RWPE2 (cell line): ENCODE data around the gene PROC.

Source experiments
- ATAC-seq: fragments of 200-7000 bp; cut with Tn5 transposase; 3 replicates; pipeline ENCODE4 v1.9.1; 2021; ENCODE audit warnings: low read depth
- DNase-seq: peaks from one replicate; pipeline ENCODE4 v3.0.0-alpha.2; 2020; ENCODE audit warnings: low spot score
- H3K27ac ChIP-seq: fragments of 450-650 bp; 2 replicates; pipeline ENCODE4 v1.5.1; 2017; ENCODE audit warnings: mild to moderate bottlenecking; ENCODE audit not compliant: poor library complexity, severe bottlenecking
- H3K27me3 ChIP-seq: fragments of 250-450 bp; sonication (Bioruptor Pico); 2 replicates; pipeline ENCODE4 v1.5.1; 2021; ENCODE audit warnings: mild to moderate bottlenecking, moderate library complexity; ENCODE audit not compliant: insufficient read depth, poor library complexity, severe bottlenecking
- H3K36me3 ChIP-seq: fragments of 250-450 bp; sonication (Bioruptor Pico); 2 replicates; pipeline ENCODE4 v1.5.1; 2020; ENCODE audit warnings: low read depth, mild to moderate bottlenecking, moderate library complexity
- H3K4me1 ChIP-seq: fragments of 250-450 bp; sonication (Bioruptor Pico); 2 replicates; pipeline ENCODE4 v1.5.1; 2021; ENCODE audit warnings: mild to moderate bottlenecking, moderate library complexity; ENCODE audit not compliant: insufficient read depth, poor library complexity, severe bottlenecking
- H3K4me3 ChIP-seq: fragments of 250-450 bp; sonication (Bioruptor Pico); 2 replicates; pipeline ENCODE4 v1.5.1; 2021; ENCODE audit warnings: mild to moderate bottlenecking, moderate library complexity; ENCODE audit not compliant: severe bottlenecking
- H3K9me3 ChIP-seq: fragments of 250-450 bp; sonication (Bioruptor Pico); 2 replicates; pipeline ENCODE4 v1.5.1; 2021; ENCODE audit warnings: mild to moderate bottlenecking, moderate library complexity; ENCODE audit not compliant: severe bottlenecking
- TF ChIP-seq, protein P1 (sequence below): fragments of 450-650 bp; IDR thresholded peaks from one replicate; pipeline ENCODE4 v1.5.1; 2017; ENCODE audit warnings: mild to moderate bottlenecking, moderate library complexity; ENCODE audit not compliant: poor library complexity, severe bottlenecking

PROC gene

DNA sequence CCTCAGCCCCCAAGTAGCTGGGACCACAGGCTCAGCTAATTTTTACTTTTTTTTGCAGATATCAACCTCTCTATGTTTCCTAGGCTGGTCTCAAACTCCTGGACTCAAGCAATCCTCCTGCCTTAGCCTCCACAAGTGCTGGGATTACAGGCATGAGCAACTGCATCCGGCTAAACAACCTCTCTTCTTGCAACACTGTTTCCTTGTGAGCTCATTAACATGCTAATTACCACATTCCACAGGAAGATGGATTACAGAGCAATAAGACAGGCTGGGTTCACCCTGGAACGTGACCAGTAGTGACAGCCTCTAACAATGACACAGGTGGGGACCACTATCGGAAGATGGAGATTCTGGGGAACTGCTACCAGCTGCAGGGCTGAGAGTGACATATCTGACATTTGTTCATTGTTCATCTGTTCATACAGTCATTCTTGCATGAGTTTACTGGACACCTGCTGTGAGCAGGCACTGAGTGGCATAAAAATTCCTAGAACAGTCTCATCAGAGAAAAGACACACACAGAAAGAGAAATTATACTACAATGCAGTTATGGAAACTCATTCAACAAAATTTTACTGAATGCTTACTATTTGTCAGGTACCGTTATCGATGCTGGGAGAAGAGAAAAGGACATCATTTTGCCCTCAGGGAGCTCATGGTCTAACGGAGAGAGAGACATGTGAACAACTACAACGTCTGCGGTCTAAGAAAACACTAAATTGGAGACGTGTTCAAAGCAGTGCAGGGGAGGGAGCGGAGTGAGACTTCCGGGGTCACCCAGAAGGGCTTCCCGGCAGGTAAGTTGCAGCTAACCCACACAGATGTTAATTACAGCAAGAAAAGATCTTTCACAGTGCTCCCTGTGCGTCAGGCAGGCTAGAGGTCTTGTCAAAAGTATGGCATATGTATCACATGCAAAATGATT is 37.6 kb downstream of the PROC start:
- TF ChIP-seq, protein P1, sequence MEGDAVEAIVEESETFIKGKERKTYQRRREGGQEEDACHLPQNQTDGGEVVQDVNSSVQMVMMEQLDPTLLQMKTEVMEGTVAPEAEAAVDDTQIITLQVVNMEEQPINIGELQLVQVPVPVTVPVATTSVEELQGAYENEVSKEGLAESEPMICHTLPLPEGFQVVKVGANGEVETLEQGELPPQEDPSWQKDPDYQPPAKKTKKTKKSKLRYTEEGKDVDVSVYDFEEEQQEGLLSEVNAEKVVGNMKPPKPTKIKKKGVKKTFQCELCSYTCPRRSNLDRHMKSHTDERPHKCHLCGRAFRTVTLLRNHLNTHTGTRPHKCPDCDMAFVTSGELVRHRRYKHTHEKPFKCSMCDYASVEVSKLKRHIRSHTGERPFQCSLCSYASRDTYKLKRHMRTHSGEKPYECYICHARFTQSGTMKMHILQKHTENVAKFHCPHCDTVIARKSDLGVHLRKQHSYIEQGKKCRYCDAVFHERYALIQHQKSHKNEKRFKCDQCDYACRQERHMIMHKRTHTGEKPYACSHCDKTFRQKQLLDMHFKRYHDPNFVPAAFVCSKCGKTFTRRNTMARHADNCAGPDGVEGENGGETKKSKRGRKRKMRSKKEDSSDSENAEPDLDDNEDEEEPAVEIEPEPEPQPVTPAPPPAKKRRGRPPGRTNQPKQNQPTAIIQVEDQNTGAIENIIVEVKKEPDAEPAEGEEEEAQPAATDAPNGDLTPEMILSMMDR: no peak
- Histone ChIP-seq H3K4me3 (no peak overlapping the region), H3K36me3 (no peaks in the 10 kb centered on the region), H3K4me1 (no peaks in the 10 kb centered on the region), H3K9me3 (no peaks in the 10 kb centered on the region), H3K27ac (no peak overlapping the region), H3K27me3 (no peaks in the 10 kb centered on the region)
- no peak for DNase-seq
- no peak for ATAC-seq

DNA sequence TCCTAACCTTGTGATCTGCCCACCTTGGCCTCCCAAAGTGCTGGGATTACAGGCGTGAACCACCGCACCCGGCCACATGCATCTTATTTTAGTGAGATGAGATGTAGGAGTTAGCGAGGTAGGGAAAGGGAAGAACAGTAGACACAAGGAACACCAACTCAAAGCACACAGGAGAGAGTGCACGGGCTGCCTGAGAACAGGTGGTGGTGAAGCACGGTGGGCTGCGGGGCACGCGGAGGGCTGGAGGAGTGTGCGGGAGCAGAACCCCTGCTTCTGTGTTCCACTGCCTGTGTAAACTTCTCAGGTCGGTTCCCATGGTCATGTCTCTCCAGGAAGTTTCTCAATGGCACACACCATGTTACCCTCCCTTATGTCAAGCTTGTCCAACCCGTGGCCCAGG is 38.7 kb downstream of the PROC start:
- ATAC-seq: no peak
- Histone ChIP-seq H3K9me3 (no peaks in the 10 kb centered on the region), H3K36me3 (no peaks in the 10 kb centered on the region), H3K27ac (no peak overlapping the region), H3K4me3 (no peak overlapping the region), H3K27me3 (no peaks in the 10 kb centered on the region), H3K4me1 (no peaks in the 10 kb centered on the region)
- TF ChIP-seq, protein P1: no peak
- DNase-seq: no peak

DNA sequence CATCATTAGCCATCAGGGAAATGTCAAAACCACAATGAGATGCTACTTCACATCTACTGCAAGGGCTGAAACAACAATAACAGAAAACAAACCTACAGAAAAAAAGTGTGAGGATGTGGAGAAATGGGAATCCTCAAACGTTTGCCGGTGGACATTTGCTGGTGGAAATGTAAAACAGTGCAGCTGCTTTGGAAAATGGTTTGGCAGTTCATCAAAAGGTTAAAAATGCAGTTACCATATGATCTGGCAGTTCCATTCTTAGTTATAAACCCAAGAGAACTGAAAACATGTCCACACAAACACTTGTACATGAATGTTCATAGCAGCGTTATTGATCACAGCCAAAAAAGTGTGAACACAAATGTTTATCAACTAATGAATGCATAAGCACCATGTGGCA is 44.2 kb downstream of the PROC start:
- Histone ChIP-seq H3K9me3 (no peaks in the 10 kb centered on the region), H3K36me3 (no peaks in the 10 kb centered on the region), H3K4me3 (no peak overlapping the region), H3K27ac (no peak overlapping the region), H3K27me3 (no peaks in the 10 kb centered on the region), H3K4me1 (no peaks in the 10 kb centered on the region)
- no peak for ATAC-seq
- TF ChIP-seq, protein P1: no peak
- no peak for DNase-seq

DNA sequence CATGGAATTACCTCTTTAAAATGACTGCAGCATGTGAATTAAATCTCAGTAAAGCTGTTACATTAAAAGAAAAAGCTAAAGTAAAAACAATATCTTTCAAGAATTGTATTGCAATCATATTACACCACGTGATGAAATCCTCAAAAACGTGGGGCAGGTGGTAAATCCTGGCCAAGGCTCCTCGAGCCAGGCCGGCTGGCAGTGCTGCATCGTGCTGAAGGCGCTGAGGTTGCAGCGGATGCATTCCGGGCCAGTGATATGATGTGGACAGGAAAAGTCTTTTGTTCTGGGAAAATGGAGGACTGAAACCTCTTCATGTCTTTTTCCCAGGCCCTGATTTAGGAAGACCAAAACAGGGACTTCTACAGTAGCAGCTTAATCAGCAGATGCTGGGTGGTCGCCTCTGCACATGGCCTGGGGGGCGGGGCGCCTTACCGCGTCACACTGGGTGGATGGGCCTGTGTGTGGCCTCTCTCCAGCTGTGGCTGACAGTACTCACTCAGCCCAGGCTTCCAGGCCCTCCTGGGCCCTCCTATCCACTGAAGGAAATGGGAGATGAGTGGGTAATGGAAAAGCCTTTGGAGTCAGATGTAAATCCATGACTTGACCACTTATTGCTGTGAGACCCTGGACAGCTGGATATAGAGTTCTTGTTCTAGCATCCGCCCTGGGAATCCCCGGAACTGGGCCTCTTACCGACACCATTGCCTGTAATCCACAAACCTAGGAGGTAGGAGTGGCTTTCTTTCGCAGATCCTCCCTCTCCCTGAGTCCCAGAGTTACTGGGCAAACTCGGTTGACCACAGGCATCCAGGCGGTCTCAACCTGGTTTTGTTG is 45.1 kb downstream of the PROC start:
- Histone ChIP-seq H3K4me3 (no peak overlapping the region), H3K9me3 (no peaks in the 10 kb centered on the region), H3K27me3 (no peaks in the 10 kb centered on the region), H3K27ac (no peak overlapping the region), H3K4me1 (no peaks in the 10 kb centered on the region), H3K36me3 (no peaks in the 10 kb centered on the region)
- ATAC-seq: no peak
- no peak for DNase-seq
- TF ChIP-seq, protein P1: no peak
